Karpas-422 (cell line): Measurements from ENCODE around the gene MRPS10. TPM values are rescaled to one million over a fixed set of nuclear protein-coding genes. Genes with fewer than 3 reads are reported as not detected.
"Not testable (repeated sequence)": the region's sequence is repeated elsewhere in the genome, so short reads cannot be mapped to it uniquely, and the experiment has no call there.

Source experiments
- DNase-seq: peaks from one replicate; pipeline ENCODE4 v3.0.0-alpha.2; 2015
- H2AFZ ChIP-seq: fragments of 200-600 bp; sonication (generic); 2 replicates; pipeline ENCODE4 v1.6.1; 2014; ENCODE audit warnings: antibody characterized with exemption, low read length, mixed read lengths
- H3K27ac ChIP-seq: fragments of 200-600 bp; sonication (generic); 2 replicates; pipeline ENCODE4 v1.5.1; 2014; ENCODE audit warnings: mild to moderate bottlenecking, low read length, moderate library complexity
- H3K27me3 ChIP-seq: fragments of 200-600 bp; sonication (generic); 2 replicates; pipeline ENCODE4 v1.6.1; 2014; ENCODE audit warnings: low read length, mixed read lengths
- H3K36me3 ChIP-seq: fragments of 200-600 bp; sonication (generic); 2 replicates; pipeline ENCODE4 v1.6.1; 2014; ENCODE audit warnings: low read length, mixed read lengths; ENCODE audit not compliant: insufficient read depth
- H3K4me1 ChIP-seq: fragments of 200-600 bp; sonication (generic); 2 replicates; pipeline ENCODE4 v1.6.1; 2014; ENCODE audit warnings: mild to moderate bottlenecking, low read length, mixed read lengths
- H3K4me2 ChIP-seq: fragments of 200-600 bp; sonication (generic); 2 replicates; pipeline ENCODE4 v1.6.1; 2014; ENCODE audit warnings: low read length, low read depth, mild to moderate bottlenecking; ENCODE audit not compliant: poor library complexity, severe bottlenecking
- H3K4me3 ChIP-seq: fragments of 200-600 bp; sonication (generic); 2 replicates; pipeline ENCODE4 v1.5.1; 2014; ENCODE audit warnings: mild to moderate bottlenecking, antibody characterized with exemption, low read length, mixed read lengths
- H3K79me2 ChIP-seq: fragments of 200-600 bp; sonication (generic); 2 replicates; pipeline ENCODE4 v1.6.1; 2014; ENCODE audit warnings: mild to moderate bottlenecking, low read length, mixed read lengths
- H3K9ac ChIP-seq: fragments of 200-600 bp; sonication (generic); 2 replicates; pipeline ENCODE4 v1.6.0; 2014; ENCODE audit warnings: low read length
- H3K9me2 ChIP-seq: fragments of 200-600 bp; sonication (generic), shearing (Covaris generic); replicated peaks from 2 replicates; pipeline ENCODE4 v1.6.0; 2014; ENCODE audit warnings: mild to moderate bottlenecking, low read length, moderate library complexity; ENCODE audit not compliant: insufficient read depth
- H3K9me3 ChIP-seq: fragments of 300-700, 200-600 bp; sonication (generic); 2 replicates; pipeline ENCODE4 v1.6.1; 2014; ENCODE audit warnings: low read length, mixed read lengths
- H4K20me1 ChIP-seq: fragments of 200-600 bp; sonication (generic); 2 replicates; pipeline ENCODE4 v1.6.1; 2014; ENCODE audit warnings: mild to moderate bottlenecking, antibody characterized with exemption, low read length, low read depth; ENCODE audit not compliant: insufficient read depth
- total RNA-seq: library from RNA; depleted of rRNA; stranded (reverse); fragments of >200 nt; shearing (Covaris generic); gene quantifications from 2 replicates; pipeline ENCODE4 v1.2.3, GENCODE V29; 2014; ENCODE audit warnings: low replicate concordance

The MRPS10 gene
- total RNA-seq, 1 experiment from 2014 or later = 54.2 TPM

DNA sequence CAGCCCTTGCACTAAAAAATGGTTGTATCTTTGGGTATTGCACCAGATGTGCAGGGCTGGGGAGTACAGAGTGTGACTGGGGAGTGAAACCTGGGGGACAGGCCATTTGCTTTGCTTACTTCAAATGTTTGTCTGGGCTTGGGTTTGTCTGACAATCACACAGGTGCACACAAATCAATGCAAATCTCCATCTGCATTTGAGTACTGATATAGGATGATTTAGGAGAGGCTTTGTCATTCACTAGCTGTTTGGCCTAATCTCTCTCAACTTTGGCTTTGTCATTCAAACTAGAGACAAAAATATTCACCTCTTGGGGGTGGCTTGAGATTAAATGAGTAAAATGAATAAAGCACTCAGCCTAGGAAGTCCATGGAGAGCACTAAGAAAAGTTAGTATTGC, 40.7 kb downstream of the MRPS10 start:
- peak overlapping the region; percentile 19; the same call in 1 of the 2 replicates for H3K4me3 ChIP-seq
- no peak overlapping the region for H3K9ac ChIP-seq
- peak; percentile 48 for DNase-seq

DNA sequence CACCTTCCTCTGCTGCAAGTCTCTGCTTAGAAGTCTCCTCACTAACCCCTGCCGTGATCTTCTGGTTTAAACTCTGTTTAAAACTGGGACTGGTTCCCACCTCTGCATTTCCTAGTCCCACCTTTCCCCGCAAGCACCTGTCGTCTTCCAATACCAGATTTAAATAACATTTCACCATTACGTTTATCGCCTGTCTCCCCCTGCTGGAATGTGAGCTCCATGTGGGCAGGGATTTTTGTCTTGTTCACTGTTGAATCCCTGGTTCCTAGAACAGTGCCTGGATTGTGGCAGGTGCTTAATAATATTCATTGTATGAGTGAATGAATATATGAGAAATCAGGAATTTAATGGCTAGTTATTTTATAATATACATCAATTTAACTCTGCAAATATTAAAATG, 41.8 kb downstream of the MRPS10 start:
- Histone ChIP-seq H2AFZ (no peak overlapping the region), H3K4me3 (no peak overlapping the region), H4K20me1 (no peaks in the 10 kb centered on the region), H3K27ac (no peak overlapping the region), H3K9me2 (no peaks in the 10 kb centered on the region), H3K4me2 (no peak overlapping the region), H3K4me1 (peaks cover 17% of the 10 kb centered on the region), H3K36me3 (no peaks in the 10 kb centered on the region), H3K9me3 (no peaks in the 10 kb centered on the region), H3K79me2 (no peaks in the 10 kb centered on the region), H3K27me3 (no peaks in the 10 kb centered on the region), H3K9ac (no peak overlapping the region)
- DNase-seq = no peak

More for the DNA sequence above, 40.7 kb downstream of the MRPS10 start:
- Histone ChIP-seq H3K27ac (peak overlapping the region; percentile 62), H3K79me2 (no peaks in the 10 kb centered on the region), H2AFZ (no peak overlapping the region), H3K4me2 (peak overlapping the region; percentile 56), H3K36me3 (no peaks in the 10 kb centered on the region), H3K27me3 (no peaks in the 10 kb centered on the region), H3K9me3 (no peaks in the 10 kb centered on the region), H3K4me1 (peaks cover 17% of the 10 kb centered on the region), H4K20me1 (no peaks in the 10 kb centered on the region), H3K9me2 (no peaks in the 10 kb centered on the region)

DNA sequence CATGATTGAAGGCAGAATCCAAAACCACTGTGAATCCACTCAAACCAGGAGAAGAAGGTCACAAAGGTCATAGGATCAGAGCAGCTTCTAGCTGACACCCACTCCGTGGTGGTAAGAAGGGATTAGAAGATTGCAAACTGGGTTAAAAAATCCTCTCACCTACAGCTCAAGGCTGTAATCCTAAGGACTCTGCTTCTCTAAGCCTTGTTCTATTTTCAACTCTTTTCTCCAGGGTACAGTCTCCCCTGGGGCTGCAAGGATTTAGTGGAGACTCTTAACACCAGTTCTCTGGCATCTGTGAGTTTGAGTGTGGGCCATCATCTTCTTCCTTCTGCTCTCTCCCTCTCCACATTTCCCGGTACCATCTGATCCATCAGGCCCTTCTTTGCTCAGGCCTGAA, 44.6 kb downstream of the MRPS10 start, which contains the start of gene GUCA1A:
Gene GUCA1A, plus strand, starts transcription at position 264 of the 400 bp plus-strand sequence. CDS start 250 bp downstream, outside the sequence.
- no peaks in the 10 kb centered on the region for H4K20me1 ChIP-seq
- H3K79me2 ChIP-seq = no peaks in the 10 kb centered on the region
- no peak within 1 kb of the TSS for H3K4me3 ChIP-seq
- H3K4me1 ChIP-seq = peaks cover 16% of the 10 kb centered on the region
- H3K27ac ChIP-seq = no peak within 1 kb of the TSS
- H3K27me3 ChIP-seq = no peaks in the 10 kb centered on the region
- H3K9me2 ChIP-seq = no peaks in the 10 kb centered on the region
- H2AFZ ChIP-seq = no peak within 1 kb of the TSS
- H3K9ac ChIP-seq = no peak within 1 kb of the TSS
- H3K4me2 ChIP-seq = no peak within 1 kb of the TSS
- DNase-seq = no peak
- H3K9me3 ChIP-seq = no peaks in the 10 kb centered on the region
- no peaks in the 10 kb centered on the region for H3K36me3 ChIP-seq

DNA sequence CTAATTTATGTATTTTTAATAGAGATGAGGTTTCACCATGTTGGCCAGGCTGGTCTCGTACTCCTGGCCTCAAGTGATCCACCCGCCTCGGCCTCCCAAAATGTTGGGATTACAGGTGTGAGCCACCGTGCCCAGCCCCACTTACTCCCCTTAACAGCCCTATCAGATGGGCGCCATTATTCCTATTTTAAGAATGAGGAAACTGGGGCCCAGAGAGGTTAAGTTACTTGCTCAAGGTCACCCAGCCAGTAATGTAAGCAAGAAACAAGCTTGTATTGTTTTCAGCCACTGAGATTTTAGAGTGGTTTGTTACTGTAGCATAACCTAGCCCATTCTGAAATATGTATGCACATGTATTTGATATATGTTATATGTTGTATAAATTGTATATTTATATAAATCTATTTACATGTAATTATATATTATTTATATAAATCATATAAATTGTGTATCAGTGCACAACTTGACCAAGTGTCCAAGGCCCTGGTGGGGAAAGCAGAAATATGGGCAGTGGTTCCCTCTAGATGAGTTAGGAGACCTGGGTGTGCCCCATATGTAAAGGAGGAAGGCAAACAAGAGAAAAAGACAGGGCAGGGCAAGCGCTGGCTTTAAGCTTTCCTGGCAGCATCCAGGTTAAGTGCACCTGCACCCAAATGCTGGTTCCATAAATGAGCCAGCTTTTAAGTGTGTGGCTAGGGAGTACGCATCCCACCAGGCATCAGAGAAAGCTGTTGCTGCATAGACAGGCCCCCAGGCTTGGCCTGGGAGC, 45.7 kb downstream of the MRPS10 start:
- Histone ChIP-seq H3K27me3 (no peaks in the 10 kb centered on the region), H3K9ac (no peak overlapping the region), H3K36me3 (no peaks in the 10 kb centered on the region), H3K4me1 (peaks cover 10% of the 10 kb centered on the region), H2AFZ (no peak overlapping the region), H3K79me2 (no peaks in the 10 kb centered on the region), H3K4me3 (no peak overlapping the region), H3K4me2 (no peak overlapping the region), H4K20me1 (no peaks in the 10 kb centered on the region), H3K9me3 (no peaks in the 10 kb centered on the region), H3K9me2 (no peaks in the 10 kb centered on the region), H3K27ac (no peak overlapping the region)
- no peak for DNase-seq

DNA sequence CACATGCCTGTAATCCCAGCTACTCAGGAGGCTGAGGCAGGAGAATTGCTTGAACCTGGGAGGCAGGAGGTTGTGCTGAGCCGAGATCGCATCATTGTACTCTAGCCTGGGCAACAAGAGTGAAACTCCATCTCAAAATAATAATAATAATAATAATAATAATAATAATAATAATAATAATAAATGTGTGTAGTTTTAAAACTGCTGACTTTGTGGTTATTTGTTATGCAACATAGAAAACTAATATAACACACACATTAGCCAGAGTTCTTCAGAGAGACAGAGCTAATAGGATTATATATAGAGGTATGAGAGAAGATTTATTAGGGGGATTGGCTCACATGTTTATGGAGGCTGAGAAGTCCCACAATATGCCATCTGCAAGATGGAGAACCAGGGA, 47.9 kb downstream of the MRPS10 start:
- H3K4me3 ChIP-seq, H3K9ac ChIP-seq, H2AFZ ChIP-seq, H3K9me3 ChIP-seq, DNase-seq, H3K4me1 ChIP-seq, H3K27me3 ChIP-seq, H4K20me1 ChIP-seq, H3K36me3 ChIP-seq, H3K9me2 ChIP-seq, H3K27ac ChIP-seq, H3K4me2 ChIP-seq, H3K79me2 ChIP-seq: not testable (repeated sequence)

DNA sequence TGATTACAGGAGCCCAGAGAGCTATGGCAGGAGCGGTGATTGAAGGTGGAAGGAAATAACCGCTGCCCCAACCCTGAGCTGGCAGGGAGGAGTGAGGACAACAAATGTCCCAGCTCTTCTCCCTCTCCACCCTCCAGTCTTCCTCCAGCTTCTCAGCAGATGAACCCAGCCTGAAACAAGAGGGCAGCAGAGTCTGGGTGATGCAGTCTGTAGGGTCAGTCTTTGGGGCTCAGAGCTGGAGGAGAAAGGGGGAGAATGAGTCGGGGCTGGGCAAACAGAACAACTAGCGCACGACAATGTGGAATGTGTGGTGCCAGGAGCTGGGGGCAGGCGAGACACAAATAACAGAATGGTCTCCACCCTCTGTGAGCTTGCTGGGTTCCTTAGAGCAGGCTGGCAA, 49.0 kb downstream of the MRPS10 start:
- H3K79me2 ChIP-seq = no peaks in the 10 kb centered on the region

DNA sequence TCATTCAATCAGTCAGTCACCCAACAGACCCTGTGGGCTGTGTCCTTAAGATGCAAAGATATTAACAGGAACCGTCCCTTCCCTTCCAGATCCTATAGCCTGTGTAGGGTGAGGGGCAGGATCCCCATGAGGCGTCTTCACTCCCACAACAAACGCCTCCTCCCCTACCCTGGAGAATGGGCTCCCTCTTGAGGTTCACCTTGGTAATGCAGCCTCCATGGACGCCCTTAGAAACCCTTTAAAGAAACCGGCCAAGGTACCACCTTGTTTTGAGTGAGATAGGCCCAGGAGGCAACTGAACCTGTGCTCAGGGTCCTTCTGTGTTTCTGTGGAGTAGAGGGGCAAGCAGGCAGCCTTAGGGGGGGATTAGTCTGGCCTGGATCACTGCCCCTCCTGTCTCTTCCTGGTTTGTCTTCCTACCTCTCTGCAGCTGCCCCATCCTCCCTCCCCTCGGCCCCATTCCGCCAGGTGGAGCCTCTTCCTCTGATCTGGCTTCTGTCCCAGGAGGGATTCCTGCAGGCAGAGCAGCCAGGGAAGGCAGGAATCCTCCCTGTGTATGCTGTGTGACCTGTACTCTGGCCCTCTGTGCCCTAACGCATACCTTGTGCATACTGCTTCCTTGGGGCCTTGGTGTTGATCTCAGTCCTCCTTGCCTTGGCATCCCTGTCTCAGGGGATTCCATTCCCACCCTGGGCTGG, 51.1 kb downstream of the MRPS10 start:
- H3K27me3 ChIP-seq = no peaks in the 10 kb centered on the region
- no peaks in the 10 kb centered on the region for H3K79me2 ChIP-seq
- H4K20me1 ChIP-seq = no peaks in the 10 kb centered on the region
- H3K9ac ChIP-seq = peak overlapping the region; percentile 16
- no peaks in the 10 kb centered on the region for H3K9me3 ChIP-seq
- no peaks in the 10 kb centered on the region for H3K36me3 ChIP-seq
- no peaks in the 10 kb centered on the region for H3K9me2 ChIP-seq
- no peak overlapping the region; the same call in 1 of the 2 replicates for H3K4me3 ChIP-seq
- H2AFZ ChIP-seq = peak overlapping the region; percentile 34
- H3K4me1 ChIP-seq = peaks cover 9% of the 10 kb centered on the region
- no peak overlapping the region for H3K27ac ChIP-seq
- H3K4me2 ChIP-seq = peak overlapping the region; percentile 16
- DNase-seq = peak; percentile 94

More for the DNA sequence above, 49.0 kb downstream of the MRPS10 start:
- Histone ChIP-seq H2AFZ (no peak overlapping the region), H3K9me3 (no peaks in the 10 kb centered on the region), H3K4me1 (peaks cover 9% of the 10 kb centered on the region), H3K4me2 (no peak overlapping the region), H3K27me3 (no peaks in the 10 kb centered on the region), H3K9ac (no peak overlapping the region), H3K27ac (no peak overlapping the region), H4K20me1 (no peaks in the 10 kb centered on the region), H3K9me2 (no peaks in the 10 kb centered on the region), H3K4me3 (no peak overlapping the region), H3K36me3 (no peaks in the 10 kb centered on the region)
- DNase-seq = no peak

DNA sequence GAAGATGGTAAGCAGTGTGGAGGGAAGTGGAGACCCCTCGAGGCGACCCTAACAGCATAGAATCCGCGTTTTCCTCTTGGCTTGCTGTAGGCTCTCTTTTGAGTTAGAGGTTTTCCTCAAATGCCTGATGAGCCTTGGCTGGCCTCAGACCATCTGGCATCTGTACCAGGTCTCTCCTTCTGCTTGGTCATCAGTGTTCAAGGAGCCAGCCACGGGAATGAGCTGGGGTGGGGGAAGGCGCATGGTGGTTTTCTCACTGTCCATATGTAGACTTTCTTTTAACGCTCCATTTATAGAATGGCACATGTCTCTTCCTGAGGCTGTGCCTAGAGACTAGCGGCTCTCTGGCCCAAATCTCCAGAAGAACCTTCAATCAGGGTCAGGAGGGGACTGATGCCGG, 52.6 kb downstream of the MRPS10 start:
- H3K4me1 ChIP-seq = peaks cover 9% of the 10 kb centered on the region
- DNase-seq = no peak
- no peaks in the 10 kb centered on the region for H3K27me3 ChIP-seq
- no peaks in the 10 kb centered on the region for H3K79me2 ChIP-seq
- H3K9me3 ChIP-seq = no peaks in the 10 kb centered on the region
- no peak overlapping the region for H2AFZ ChIP-seq
- H3K36me3 ChIP-seq = no peaks in the 10 kb centered on the region
- H3K9me2 ChIP-seq = no peaks in the 10 kb centered on the region
- H3K27ac ChIP-seq = no peak overlapping the region
- H4K20me1 ChIP-seq = no peaks in the 10 kb centered on the region
- no peak overlapping the region for H3K9ac ChIP-seq
- H3K4me2 ChIP-seq = no peak overlapping the region
- H3K4me3 ChIP-seq = no peak overlapping the region
